Osteocyte (in vitro differentiated cells): ENCODE data around the gene PRR20A. TPM values are rescaled to one million over a fixed set of nuclear protein-coding genes. Genes with fewer than 3 reads are reported as not detected.
A peak's percentile ranks its signal among the peaks of the same experiment; 100 is the strongest.
"Not testable (repeated sequence)": the region's sequence is repeated elsewhere in the genome, so short reads cannot be mapped to it uniquely, and the experiment has no call there.

Source experiments
- DNase-seq: peaks from one replicate; pipeline ENCODE4 v3.0.0; 2021; ENCODE audit warnings: mixed read lengths; ENCODE audit not compliant: unreplicated experiment; ENCODE audit errors: extremely low spot score
- H3K27ac Mint-ChIP-seq: one replicate; pipeline ENCODE4 v1.8.0; 2021; ENCODE audit warnings: mild to moderate bottlenecking, mixed read lengths; ENCODE audit not compliant: unreplicated experiment
- H3K27me3 Mint-ChIP-seq: one replicate; pipeline ENCODE4 v1.8.0; 2021; ENCODE audit warnings: mixed read lengths; ENCODE audit not compliant: unreplicated experiment
- H3K36me3 Mint-ChIP-seq: one replicate; pipeline ENCODE4 v1.8.0; 2021; ENCODE audit warnings: mixed read lengths; ENCODE audit not compliant: unreplicated experiment
- H3K4me1 Mint-ChIP-seq: one replicate; pipeline ENCODE4 v1.8.0; 2021; ENCODE audit warnings: mixed read lengths; ENCODE audit not compliant: unreplicated experiment
- H3K4me3 Mint-ChIP-seq: one replicate; pipeline ENCODE4 v1.8.0; 2021; ENCODE audit warnings: mild to moderate bottlenecking, moderate library complexity, mixed read lengths; ENCODE audit not compliant: unreplicated experiment
- H3K9me3 Mint-ChIP-seq: one replicate; pipeline ENCODE4 v1.8.0; 2021; ENCODE audit warnings: mixed read lengths; ENCODE audit not compliant: unreplicated experiment
- CTCF ChIP-seq: fragments of 200-600 bp; sonication (generic); IDR thresholded peaks from 2 replicates; pipeline ENCODE4 v1.5.0; 2021; ENCODE audit warnings: antibody characterized with exemption, mild to moderate bottlenecking, moderate library complexity
- long read RNA-seq: library from polyadenylated mRNA; unstranded; transcript quantifications from one replicate; pipeline ENCODE4 v2.0.0, GENCODE V29; 2021
- total RNA-seq: library from RNA; stranded (reverse); gene quantifications from 2 replicates; pipeline ENCODE4 v1.2.1, GENCODE V29; 2021

The PRR20A gene
- total RNA-seq = not detected in 2 replicates
- long read RNA-seq = 0 reads

DNA sequence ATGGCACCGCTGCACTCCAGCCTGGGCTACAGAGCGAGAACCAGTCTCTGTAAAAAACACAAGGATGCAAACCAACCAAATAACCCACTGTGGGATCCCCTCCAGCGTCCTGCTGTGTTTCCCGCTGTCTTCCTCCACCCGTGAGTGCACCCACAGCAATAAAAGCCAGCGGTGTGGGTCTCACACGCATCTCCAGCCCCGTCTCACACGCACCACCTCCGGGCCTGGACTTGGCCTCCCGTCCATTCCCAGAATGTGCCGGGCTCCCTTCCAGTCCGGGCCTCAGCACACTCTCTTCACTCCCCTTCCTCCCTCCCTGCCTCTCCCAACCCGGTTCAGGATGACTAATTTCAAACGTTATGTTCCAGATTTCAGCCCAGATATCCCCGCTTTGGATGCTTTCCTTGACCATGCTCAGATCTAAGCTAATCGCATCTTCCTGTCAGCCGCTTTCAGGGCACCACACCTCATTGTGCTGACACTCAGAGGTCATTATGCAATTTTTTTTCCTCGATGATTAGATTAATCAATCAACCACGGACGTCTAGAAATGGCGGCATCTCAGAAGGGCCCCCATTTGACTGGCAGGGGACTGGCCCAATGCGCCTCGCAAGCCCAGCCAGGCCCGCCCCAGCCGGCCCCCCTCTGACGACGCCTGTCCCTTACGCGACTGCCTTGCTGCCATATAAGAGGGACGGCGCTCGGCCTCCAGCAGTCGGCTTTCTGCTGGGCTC lies at the start of gene PRR20A:
Gene PRR20A, plus strand, starts transcription at position 684 of the 734 bp plus-strand sequence. CDS start 387 bp downstream, outside the sequence.
- H3K27ac Mint-ChIP-seq, H3K4me3 Mint-ChIP-seq, H3K36me3 Mint-ChIP-seq, H3K4me1 Mint-ChIP-seq, H3K27me3 Mint-ChIP-seq: not testable (repeated sequence)
- H3K9me3 Mint-ChIP-seq = peaks cover 15% of the 10 kb centered on the region
- DNase-seq = peak; percentile 76

- Mint-ChIP-seq H3K36me3 (no peaks in the 10 kb centered on the region), H3K4me3 (no peak overlapping the region), H3K9me3 (peaks cover 43% of the 10 kb centered on the region), H3K27ac (no peak overlapping the region), H3K4me1 (no peaks in the 10 kb centered on the region), H3K27me3 (no peaks in the 10 kb centered on the region)
- no peak for TF ChIP-seq CTCF
- no peak for DNase-seq
These were observed 25.8 kb upstream of the PRR20A start for GRCh38 chr13:57114945-57115344.

GRCh38 chr13:57123681-57124080 lies 17.0 kb upstream of the PRR20A start:
- H3K9me3 Mint-ChIP-seq = peaks cover 4% of the 10 kb centered on the region
- DNase-seq = no peak
- TF ChIP-seq CTCF = no peak
- H3K36me3 Mint-ChIP-seq = no peaks in the 10 kb centered on the region
- H3K27ac Mint-ChIP-seq = no peak overlapping the region
- H3K4me1 Mint-ChIP-seq = no peaks in the 10 kb centered on the region
- no peak overlapping the region for H3K4me3 Mint-ChIP-seq
- H3K27me3 Mint-ChIP-seq = no peaks in the 10 kb centered on the region

GRCh38 chr13:57128909-57129308 lies 11.8 kb upstream of the PRR20A start:
- Mint-ChIP-seq H3K4me3 (no peak overlapping the region), H3K36me3 (no peaks in the 10 kb centered on the region), H3K27ac (no peak overlapping the region), H3K9me3 (peaks cover 23% of the 10 kb centered on the region), H3K27me3 (no peaks in the 10 kb centered on the region), H3K4me1 (no peaks in the 10 kb centered on the region)
- no peak for TF ChIP-seq CTCF
- DNase-seq = no peak

DNA sequence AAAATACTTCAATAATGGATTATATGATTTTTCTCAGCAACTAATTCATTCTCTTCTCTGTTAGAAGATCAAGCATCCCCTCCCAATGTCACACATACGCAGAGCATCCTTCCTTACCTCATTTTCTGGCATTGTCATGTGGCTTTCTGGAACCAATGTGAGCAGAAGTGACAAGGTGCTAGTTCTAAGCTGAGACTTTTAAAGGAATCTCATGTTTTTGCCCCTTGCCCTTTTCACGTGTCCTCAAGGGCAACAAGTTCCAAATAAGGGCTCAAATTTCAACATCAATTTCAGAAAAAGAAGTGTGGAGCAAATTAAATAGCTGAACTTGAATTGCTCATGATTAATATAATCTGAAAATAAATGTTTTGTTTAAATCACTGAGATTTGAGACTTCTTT lies 4.6 kb upstream of the PRR20A start:
- Mint-ChIP-seq H3K27me3 (no peaks in the 10 kb centered on the region), H3K4me3 (no peak overlapping the region), H3K9me3 (peaks cover 34% of the 10 kb centered on the region), H3K36me3 (no peaks in the 10 kb centered on the region), H3K27ac (no peak overlapping the region), H3K4me1 (no peaks in the 10 kb centered on the region)
- no peak for DNase-seq
- no peak for TF ChIP-seq CTCF
